Neural cell (in vitro differentiated cells): ENCODE results near the gene CCL17.

ENCODE experiments used
- CTCF ChIP-seq: fragments of 450-650 bp; IDR thresholded peaks from 2 replicates; pipeline ENCODE4 v1.5.1; 2014; ENCODE audit warnings: antibody characterized with exemption, mild to moderate bottlenecking, moderate library complexity; ENCODE audit not compliant: poor library complexity, severe bottlenecking
- POLR2AphosphoS5 ChIP-seq: IDR thresholded peaks from 2 replicates; pipeline ENCODE4 v1.6.1; 2012
- TF ChIP-seq, protein P1 (sequence below): IDR thresholded peaks from 2 replicates; pipeline ENCODE4 v1.6.1; 2012; ENCODE audit warnings: borderline replicate concordance

DNA sequence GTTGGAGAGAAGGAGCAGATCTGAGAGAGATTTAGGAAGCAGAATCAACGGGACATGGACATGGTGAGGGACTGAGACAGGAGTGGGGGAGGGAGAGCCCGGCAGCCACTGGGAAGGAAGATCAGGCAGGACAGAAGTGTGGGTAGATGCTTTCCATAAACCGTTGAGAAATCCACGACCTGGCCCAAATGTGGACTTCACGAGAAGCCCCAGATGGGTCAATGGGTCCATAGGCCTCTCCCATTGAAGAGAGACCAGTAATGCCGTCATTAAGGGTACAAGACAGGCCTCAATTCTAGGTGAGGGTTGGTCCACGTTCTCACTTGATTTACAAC lies 46.5 kb upstream of the CCL17 start:
- no peak for TF ChIP-seq CTCF
- TF ChIP-seq POLR2AphosphoS5: no peak
- TF ChIP-seq, protein P1, sequence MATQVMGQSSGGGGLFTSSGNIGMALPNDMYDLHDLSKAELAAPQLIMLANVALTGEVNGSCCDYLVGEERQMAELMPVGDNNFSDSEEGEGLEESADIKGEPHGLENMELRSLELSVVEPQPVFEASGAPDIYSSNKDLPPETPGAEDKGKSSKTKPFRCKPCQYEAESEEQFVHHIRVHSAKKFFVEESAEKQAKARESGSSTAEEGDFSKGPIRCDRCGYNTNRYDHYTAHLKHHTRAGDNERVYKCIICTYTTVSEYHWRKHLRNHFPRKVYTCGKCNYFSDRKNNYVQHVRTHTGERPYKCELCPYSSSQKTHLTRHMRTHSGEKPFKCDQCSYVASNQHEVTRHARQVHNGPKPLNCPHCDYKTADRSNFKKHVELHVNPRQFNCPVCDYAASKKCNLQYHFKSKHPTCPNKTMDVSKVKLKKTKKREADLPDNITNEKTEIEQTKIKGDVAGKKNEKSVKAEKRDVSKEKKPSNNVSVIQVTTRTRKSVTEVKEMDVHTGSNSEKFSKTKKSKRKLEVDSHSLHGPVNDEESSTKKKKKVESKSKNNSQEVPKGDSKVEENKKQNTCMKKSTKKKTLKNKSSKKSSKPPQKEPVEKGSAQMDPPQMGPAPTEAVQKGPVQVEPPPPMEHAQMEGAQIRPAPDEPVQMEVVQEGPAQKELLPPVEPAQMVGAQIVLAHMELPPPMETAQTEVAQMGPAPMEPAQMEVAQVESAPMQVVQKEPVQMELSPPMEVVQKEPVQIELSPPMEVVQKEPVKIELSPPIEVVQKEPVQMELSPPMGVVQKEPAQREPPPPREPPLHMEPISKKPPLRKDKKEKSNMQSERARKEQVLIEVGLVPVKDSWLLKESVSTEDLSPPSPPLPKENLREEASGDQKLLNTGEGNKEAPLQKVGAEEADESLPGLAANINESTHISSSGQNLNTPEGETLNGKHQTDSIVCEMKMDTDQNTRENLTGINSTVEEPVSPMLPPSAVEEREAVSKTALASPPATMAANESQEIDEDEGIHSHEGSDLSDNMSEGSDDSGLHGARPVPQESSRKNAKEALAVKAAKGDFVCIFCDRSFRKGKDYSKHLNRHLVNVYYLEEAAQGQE: no peak
